OCI-LY7 (cell line): ENCODE measurements around the gene BDH1. TPM values are rescaled to one million over a fixed set of nuclear protein-coding genes. Genes with fewer than 3 reads are reported as not detected.

Experiments used
- BruUV-seq: library from RNA; stranded (reverse); fragments of 400-500 nt; replicated peaks from 2 replicates; lab custom pipeline; 2021; lab: Mats Ljungman, UMichigan
- CTCF ChIA-PET: fragments of 300-600 bp; sonication (Branson Sonifier 250); formaldehyde crosslinking; loops from one replicate; lab custom pipeline; 2022; ENCODE audit warnings: antibody characterized with exemption; ENCODE audit not compliant: unreplicated experiment; lab: Charles Lee
- POLR2A ChIA-PET: fragments of 300-600 bp; sonication (Branson Sonifier 250); formaldehyde crosslinking; loops from one replicate; lab custom pipeline; 2022; ENCODE audit warnings: antibody characterized with exemption; lab: Charles Lee
- DNase-seq: peaks from one replicate; pipeline ENCODE4 v3.0.0-alpha.2; 2015; ENCODE audit warnings: low spot score
- H2AFZ ChIP-seq: fragments of 200-600 bp; sonication (generic), shearing (Covaris generic); 2 replicates; pipeline ENCODE4 v1.6.1; 2014; ENCODE audit warnings: mild to moderate bottlenecking, antibody characterized with exemption, low read length, moderate library complexity
- H3K27ac ChIP-seq: fragments of 200-600 bp; sonication (generic); 2 replicates; pipeline ENCODE4 v1.5.1; 2014; ENCODE audit warnings: mixed run types, low read depth, mild to moderate bottlenecking, moderate library complexity, low read length, inconsistent platforms; ENCODE audit not compliant: poor library complexity, severe bottlenecking
- H3K36me3 ChIP-seq: fragments of 200-600 bp; sonication (generic); 2 replicates; pipeline ENCODE4 v1.6.1; 2014; ENCODE audit warnings: mild to moderate bottlenecking, antibody characterized with exemption, low read length, moderate library complexity, mixed read lengths; ENCODE audit not compliant: insufficient read depth
- H3K4me1 ChIP-seq: fragments of 200-600 bp; sonication (generic); 2 replicates; pipeline ENCODE4 v1.5.1; 2014; ENCODE audit warnings: mild to moderate bottlenecking, low read length; ENCODE audit not compliant: insufficient read depth, poor library complexity, severe bottlenecking
- H3K4me2 ChIP-seq: fragments of 200-600 bp; sonication (generic); 2 replicates; pipeline ENCODE4 v1.6.1; 2014; ENCODE audit warnings: mild to moderate bottlenecking, low read length
- H3K4me3 ChIP-seq: fragments of 200-600 bp; sonication (generic); 2 replicates; pipeline ENCODE4 v1.5.1; 2014; ENCODE audit warnings: mild to moderate bottlenecking, low read depth, low read length; ENCODE audit not compliant: poor library complexity, severe bottlenecking
- H3K79me2 ChIP-seq: fragments of 200-600 bp; sonication (generic); 2 replicates; pipeline ENCODE4 v1.6.1; 2016; ENCODE audit warnings: low read depth, mild to moderate bottlenecking, low read length, moderate library complexity, mixed read lengths; ENCODE audit not compliant: insufficient read depth
- H3K9me2 ChIP-seq: fragments of 200-600 bp; sonication (generic); 2 replicates; pipeline ENCODE4 v1.6.1; 2016; ENCODE audit warnings: mild to moderate bottlenecking, low read length, mixed read lengths; ENCODE audit not compliant: insufficient read depth
- H3K9me3 ChIP-seq: fragments of 200-600 bp; sonication (generic); 2 replicates; pipeline ENCODE4 v1.6.1; 2014; ENCODE audit warnings: mild to moderate bottlenecking, mixed run types, low read length, mixed read lengths
- H4K20me1 ChIP-seq: fragments of 200-600 bp; sonication (generic); 2 replicates; pipeline ENCODE4 v1.6.1; 2014; ENCODE audit warnings: mild to moderate bottlenecking, antibody characterized with exemption, low read length, moderate library complexity, mixed read lengths; ENCODE audit not compliant: insufficient read depth
- CTCF ChIP-seq: fragments of 200-600 bp; sonication (generic); conservative IDR thresholded peaks from 2 replicates; pipeline ENCODE4 v1.5.1; 2014; ENCODE audit warnings: mild to moderate bottlenecking, antibody characterized with exemption, low read length, moderate library complexity, mixed read lengths
- EZH2phosphoT487 ChIP-seq: fragments of 200-600 bp; sonication (generic); IDR thresholded peaks from 2 replicates; pipeline ENCODE4 v1.6.1; 2018; ENCODE audit warnings: low read depth, borderline replicate concordance, mild to moderate bottlenecking, mixed run types, antibody characterized with exemption, low read length, moderate library complexity, mixed read lengths
- intact Hi-C: fragments of 100-400 bp; cut with micrococcal nuclease; formaldehyde crosslinking; loops from one replicate; pipeline ENCODE4 v1.10.0; 2022; ENCODE audit not compliant: unreplicated experiment
- total RNA-seq, 2 experiments: library from RNA; depleted of rRNA in 1 of 2; stranded (reverse); fragments of >200 nt in 1 of 2; shearing (Covaris generic) in 1 of 2; gene quantifications; 2 replicates each; pipeline ENCODE4 v1.2.3, GENCODE V29; 2014 to 2022

Gene BDH1
- total RNA-seq, 2 experiments from 2014 or later = 14.1 to 14.5 TPM

GRCh38 chr3:197520311-197521276 lies 35.2 kb downstream of the BDH1 start:
- Histone ChIP-seq H3K4me2 (no peak overlapping the region), H3K27ac (no peak overlapping the region)
- CTCF ChIA-PET = interaction anchor here (0.6 kb wide), 1 partner anchor 541 kb away, joined by 3 read pairs; no protein-coding TSS in a partner anchor

GRCh38 chr3:197519801-197520211 lies 36.0 kb downstream of the BDH1 start:
- ChIA-PET CTCF (no interaction called here), POLR2A (no interaction called here)
- peaks cover 9% of the 10 kb centered on the region for H3K4me1 ChIP-seq
- H3K9me3 ChIP-seq = no peaks in the 10 kb centered on the region
- no TSS peak for BruUV-seq
- H3K27ac ChIP-seq = no peak overlapping the region
- no peak for TF ChIP-seq CTCF
- TF ChIP-seq EZH2phosphoT487 = no peak
- no peak for DNase-seq
- no peak overlapping the region for H2AFZ ChIP-seq
- 0 out of 2 replicates have a peak, but pooled peaks cover 2% of the 10 kb centered on the region for H3K36me3 ChIP-seq
- intact Hi-C loops = loop anchor here (10.0 kb wide), 1 partner anchor 515 kb away; no protein-coding TSS in a partner anchor
- H3K9me2 ChIP-seq = no peaks in the 10 kb centered on the region
- H3K4me3 ChIP-seq = no peak overlapping the region
- H3K4me2 ChIP-seq = no peak overlapping the region
- H3K79me2 ChIP-seq = no peaks in the 10 kb centered on the region
- no peaks in the 10 kb centered on the region for H4K20me1 ChIP-seq

More at GRCh38 chr3:197520311-197521276, 35.2 kb downstream of the BDH1 start:
- intact Hi-C loops = no loop called here
- Histone ChIP-seq H3K79me2 (no peaks in the 10 kb centered on the region), H4K20me1 (no peaks in the 10 kb centered on the region), H3K9me3 (no peaks in the 10 kb centered on the region), H3K9me2 (no peaks in the 10 kb centered on the region), H3K36me3 (0 out of 2 replicates have a peak, but pooled peaks cover 2% of the 10 kb centered on the region), H3K4me3 (no peak overlapping the region), H3K4me1 (peaks cover 9% of the 10 kb centered on the region), H2AFZ (no peak overlapping the region)
- TF ChIP-seq CTCF (no peak), EZH2phosphoT487 (no peak)
- BruUV-seq = no TSS peak
- POLR2A ChIA-PET = interaction anchor here (0.5 kb wide), 1 partner anchor 390 kb away, joined by 3 read pairs; no protein-coding TSS in a partner anchor
- DNase-seq = no peak
